Neural crest cell (in vitro differentiated cells): ENCODE results near the gene PLXNC1. TPM values are rescaled to one million over a fixed set of nuclear protein-coding genes. Genes with fewer than 3 reads are reported as not detected.

Experiments
- DNase-seq: peaks from one replicate; pipeline ENCODE4 v3.0.0; 2021; ENCODE audit warnings: low read depth, mixed read lengths, low spot score
- H3K27ac Mint-ChIP-seq: one replicate; pipeline ENCODE4 v1.8.0; 2021; ENCODE audit warnings: mild to moderate bottlenecking, mixed read lengths; ENCODE audit not compliant: unreplicated experiment
- H3K27me3 Mint-ChIP-seq: 2 replicates; pipeline ENCODE4 v1.8.0; 2021; ENCODE audit warnings: low read depth, mild to moderate bottlenecking, mixed read lengths
- H3K36me3 Mint-ChIP-seq: 2 replicates; pipeline ENCODE4 v1.8.0; 2021; ENCODE audit warnings: low read depth, mild to moderate bottlenecking, mixed read lengths
- H3K4me1 Mint-ChIP-seq: 2 replicates; pipeline ENCODE4 v1.8.0; 2021; ENCODE audit warnings: mixed read lengths
- H3K4me3 Mint-ChIP-seq: one replicate; pipeline ENCODE4 v1.8.0; 2021; ENCODE audit warnings: mild to moderate bottlenecking, mixed read lengths
- H3K9me3 Mint-ChIP-seq: 2 replicates; pipeline ENCODE4 v1.8.0; 2021; ENCODE audit warnings: mixed read lengths
- CTCF ChIP-seq: fragments of 200-600 bp; sonication (generic); conservative IDR thresholded peaks from 2 replicates; pipeline ENCODE4 v1.5.0; 2021; ENCODE audit warnings: antibody characterized with exemption, mild to moderate bottlenecking
- total RNA-seq: library from RNA; stranded (reverse); gene quantifications from 2 replicates; pipeline ENCODE4 v1.2.1, GENCODE V29; 2021

PLXNC1 gene
- total RNA-seq, 1 donor from 2014 or later: 5.8 TPM

- peak; percentile 27 for TF ChIP-seq CTCF
- H3K27ac Mint-ChIP-seq: no peak overlapping the region
- no peaks in the 10 kb centered on the region for H3K9me3 Mint-ChIP-seq
- no peaks in the 10 kb centered on the region for H3K4me1 Mint-ChIP-seq
- no peak for DNase-seq
- peaks cover 10% of the 10 kb centered on the region for H3K36me3 Mint-ChIP-seq
- H3K27me3 Mint-ChIP-seq: no peaks in the 10 kb centered on the region
- no peak overlapping the region for H3K4me3 Mint-ChIP-seq
These were observed 47.1 kb downstream of the PLXNC1 start for GRCh38 chr12:94195483-94195882.

- Mint-ChIP-seq H3K9me3 (no peaks in the 10 kb centered on the region), H3K27me3 (no peaks in the 10 kb centered on the region), H3K4me1 (no peaks in the 10 kb centered on the region), H3K36me3 (peaks cover 3% of the 10 kb centered on the region), H3K4me3 (no peak overlapping the region), H3K27ac (no peak overlapping the region)
- no peak for TF ChIP-seq CTCF
- DNase-seq: no peak
These were observed 50.1 kb downstream of the PLXNC1 start for GRCh38 chr12:94198469-94198868.

- H3K4me1 Mint-ChIP-seq: peaks cover 2% of the 10 kb centered on the region
- no peak overlapping the region for H3K4me3 Mint-ChIP-seq
- no peaks in the 10 kb centered on the region for H3K27me3 Mint-ChIP-seq
- DNase-seq: no peak
- H3K36me3 Mint-ChIP-seq: peaks cover 2% of the 10 kb centered on the region
- no peak for TF ChIP-seq CTCF
- no peak overlapping the region for H3K27ac Mint-ChIP-seq
- no peaks in the 10 kb centered on the region for H3K9me3 Mint-ChIP-seq
These were observed 50.5 kb downstream of the PLXNC1 start for GRCh38 chr12:94198872-94199271.

- peaks cover 9% of the 10 kb centered on the region for H3K4me1 Mint-ChIP-seq
- H3K9me3 Mint-ChIP-seq: no peaks in the 10 kb centered on the region
- no peak for DNase-seq
- no peaks in the 10 kb centered on the region for H3K27me3 Mint-ChIP-seq
- no peaks in the 10 kb centered on the region for H3K36me3 Mint-ChIP-seq
- no peak for TF ChIP-seq CTCF
- no peak overlapping the region for H3K4me3 Mint-ChIP-seq
- no peak overlapping the region for H3K27ac Mint-ChIP-seq
These were observed 51.7 kb downstream of the PLXNC1 start for GRCh38 chr12:94200069-94200468.

GRCh38 chr12:94200695-94201094, 52.3 kb downstream of the PLXNC1 start:
- Mint-ChIP-seq H3K9me3 (no peaks in the 10 kb centered on the region), H3K27me3 (no peaks in the 10 kb centered on the region), H3K4me3 (no peak overlapping the region), H3K4me1 (peaks cover 9% of the 10 kb centered on the region), H3K36me3 (no peaks in the 10 kb centered on the region), H3K27ac (no peak overlapping the region)
- DNase-seq: no peak
- no peak for TF ChIP-seq CTCF
